Measurements from ENCODE around the gene LRRC4B.

LRRC4B gene

GRCh38 chr19:50477751-50478515 is 90.3 kb downstream of the LRRC4B start:
- no peak overlapping the region for H2AFZ ChIP-seq
- peak overlapping the region; percentile 90 for H3K4me2 ChIP-seq (ENCODE audit: low read length)
- no peaks in the 10 kb centered on the region for H3K27me3 ChIP-seq (ENCODE audit: control insufficient read depth, insufficient read depth, low read length)
- peaks cover 11% of the 10 kb centered on the region for H3K4me1 ChIP-seq
- no peak overlapping the region for H3K4me3 ChIP-seq (ENCODE audit: low read depth, low read length)
- no peaks in the 10 kb centered on the region for H3K36me3 ChIP-seq (ENCODE audit: control insufficient read depth, insufficient read depth, low read length)
- H3K9me3 ChIP-seq (ENCODE audit: control insufficient read depth, low read length): no peaks in the 10 kb centered on the region
- H3K79me2 ChIP-seq: peaks cover 24% of the 10 kb centered on the region
- H3K27ac ChIP-seq: no peak overlapping the region
- H3K9ac ChIP-seq: no peak overlapping the region
- no peak for TF ChIP-seq CTCF (IDR thresholded peaks at IDR 0.05)

- Histone ChIP-seq H3K27ac (peak overlapping the region; percentile 99), H3K79me2 (peaks cover 24% of the 10 kb centered on the region), H2AFZ (peak overlapping the region; percentile 100), H3K9ac (peak overlapping the region; percentile 100), H3K4me1 (peaks cover 11% of the 10 kb centered on the region), H3K9me3 (ENCODE audit: control insufficient read depth, low read length) (no peaks in the 10 kb centered on the region), H3K27me3 (ENCODE audit: control insufficient read depth, insufficient read depth, low read length) (no peaks in the 10 kb centered on the region), H3K4me2 (ENCODE audit: low read length) (peak overlapping the region; percentile 90), H3K36me3 (ENCODE audit: control insufficient read depth, insufficient read depth, low read length) (no peaks in the 10 kb centered on the region), H3K4me3 (ENCODE audit: low read depth, low read length) (peak overlapping the region; percentile 95)
- TF ChIP-seq CTCF (IDR thresholded peaks at IDR 0.05): no peak
Observed at GRCh38 chr19:50476907-50477238, 91.4 kb downstream of the LRRC4B start.

- no peaks in the 10 kb centered on the region for H3K36me3 ChIP-seq (ENCODE audit: control insufficient read depth, insufficient read depth, low read length)
- H3K79me2 ChIP-seq: peaks cover 24% of the 10 kb centered on the region
- peak within 1 kb of the TSS; percentile 95 for H3K4me3 ChIP-seq (ENCODE audit: low read depth, low read length)
- H3K4me1 ChIP-seq: peaks cover 11% of the 10 kb centered on the region
- peak within 1 kb of the TSS; percentile 100 for H2AFZ ChIP-seq
- TF ChIP-seq CTCF (IDR thresholded peaks at IDR 0.05): no peak
- H3K9ac ChIP-seq: peak within 1 kb of the TSS; percentile 100
- H3K4me2 ChIP-seq (ENCODE audit: low read length): peak within 1 kb of the TSS; percentile 90
- H3K9me3 ChIP-seq (ENCODE audit: control insufficient read depth, low read length): no peaks in the 10 kb centered on the region
- H3K27ac ChIP-seq: peak within 1 kb of the TSS; percentile 99
- no peaks in the 10 kb centered on the region for H3K27me3 ChIP-seq (ENCODE audit: control insufficient read depth, insufficient read depth, low read length)
Observed at GRCh38 chr19:50476224-50476906, 91.9 kb downstream of the LRRC4B start, which contains the start of the genes EMC10 and GARIN5A. EMC10 (plus strand) TSS chr19:50476507; CDS start chr19:50476545, 38 bp downstream. GARIN5A (minus strand) TSS chr19:50476848; CDS start chr19:50476388, 460 bp downstream.

- Histone ChIP-seq H3K4me2 (ENCODE audit: low read length) (peak overlapping the region; percentile 90), H3K9ac (no peak overlapping the region), H3K27me3 (ENCODE audit: control insufficient read depth, insufficient read depth, low read length) (no peaks in the 10 kb centered on the region), H2AFZ (peak overlapping the region; percentile 100), H3K4me3 (ENCODE audit: low read depth, low read length) (peak overlapping the region; percentile 95), H3K27ac (peak overlapping the region; percentile 99), H3K79me2 (peaks cover 24% of the 10 kb centered on the region), H3K36me3 (ENCODE audit: control insufficient read depth, insufficient read depth, low read length) (no peaks in the 10 kb centered on the region), H3K4me1 (peaks cover 11% of the 10 kb centered on the region), H3K9me3 (ENCODE audit: control insufficient read depth, low read length) (no peaks in the 10 kb centered on the region)
- TF ChIP-seq CTCF (IDR thresholded peaks at IDR 0.05): no peak
Observed at GRCh38 chr19:50475736-50476223, 92.5 kb downstream of the LRRC4B start.
